NCI-H146 (cell line): ENCODE measurements around the gene GARIN1A.
A peak's percentile ranks its signal among the peaks of the same experiment; 100 is the strongest.
"Not testable (repeated sequence)": the region's sequence is repeated elsewhere in the genome, so short reads cannot be mapped to it uniquely, and the experiment has no call there.

ENCODE experiments used
- DNase-seq: peaks from one replicate; lab custom pipeline; 2025; lab: John Stamatoyannopoulos, UW

The GARIN1A gene

DNA sequence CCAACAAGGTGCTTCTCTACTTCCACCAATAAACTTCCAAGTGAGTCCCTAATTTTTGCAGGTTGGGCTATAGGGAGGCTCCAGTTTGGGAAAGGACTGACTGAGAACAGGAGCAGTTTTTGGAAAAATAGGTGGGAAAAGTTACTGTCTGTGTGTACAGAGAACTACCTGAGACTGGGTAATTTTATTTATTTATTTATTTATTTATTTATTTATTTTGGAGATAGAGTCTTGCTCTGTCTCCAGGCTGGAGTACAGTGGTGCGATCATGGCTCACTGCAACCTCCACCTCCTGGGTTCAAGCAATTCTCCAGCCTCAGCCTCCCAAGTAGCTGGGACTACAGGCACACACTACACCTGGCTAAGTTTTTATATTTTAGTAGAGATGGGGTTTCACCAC, 11.2 kb downstream of the GARIN1A start:
- DNase-seq, result not testable (repeated sequence)

DNA sequence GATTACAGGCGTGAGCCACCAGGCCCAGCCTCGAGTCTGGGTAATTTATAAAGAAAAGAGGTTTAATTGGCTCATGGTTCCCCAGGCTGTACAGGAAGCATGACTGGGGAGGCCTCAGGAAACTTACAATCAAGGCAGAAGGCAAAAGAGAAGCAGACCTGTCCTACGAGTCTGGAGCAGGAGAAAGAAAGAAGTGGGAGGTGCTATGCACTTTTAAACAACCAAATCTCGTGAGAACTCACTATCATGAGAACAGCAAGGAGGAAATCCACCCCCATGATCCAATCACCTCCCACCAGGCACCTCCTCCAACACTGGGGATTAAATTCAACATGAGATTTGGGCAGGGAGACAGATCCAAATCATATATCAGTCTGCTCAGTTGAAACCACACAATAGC, 11.6 kb downstream of the GARIN1A start:
- not testable (repeated sequence) for DNase-seq

DNA sequence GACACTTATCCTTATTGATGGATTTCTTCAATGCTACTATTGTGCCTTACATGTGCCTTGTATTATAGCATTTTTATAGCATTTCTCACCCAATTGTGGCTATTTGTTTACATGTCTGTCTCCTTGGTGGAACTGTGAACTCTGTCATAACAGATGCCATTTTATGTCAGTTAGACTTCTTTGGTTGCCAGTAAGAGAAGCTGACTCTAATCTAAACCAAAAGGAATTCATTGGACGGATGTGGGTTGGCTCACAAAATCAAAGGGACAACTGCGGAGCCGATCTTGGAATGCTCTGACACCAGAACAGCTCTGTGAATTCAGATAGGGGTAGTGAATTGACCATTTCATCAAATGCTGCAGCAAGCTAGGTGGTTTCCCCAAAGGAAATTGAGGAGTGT, 15.0 kb downstream of the GARIN1A start:
- DNase-seq, result no peak

DNA sequence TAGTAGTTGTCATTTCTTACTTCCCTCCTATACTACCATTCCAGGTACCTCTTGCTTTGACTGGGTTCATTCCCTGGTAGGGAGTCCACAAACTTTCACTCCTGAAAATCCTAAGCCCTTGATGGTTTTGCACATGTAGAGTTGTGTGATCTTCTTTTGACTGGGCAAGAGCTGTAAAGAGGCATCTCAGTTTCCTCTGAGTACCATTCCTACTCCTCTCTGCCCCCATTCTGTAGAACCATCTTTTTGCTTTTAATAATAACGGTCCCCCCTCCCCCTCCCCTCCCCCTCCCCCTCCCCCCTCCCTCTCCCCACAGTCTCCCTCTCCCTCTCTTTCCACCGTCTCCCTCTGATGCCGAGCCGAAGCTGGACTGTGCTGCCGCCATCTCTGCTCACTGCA, 16.4 kb downstream of the GARIN1A start:
- no peak for DNase-seq

DNA sequence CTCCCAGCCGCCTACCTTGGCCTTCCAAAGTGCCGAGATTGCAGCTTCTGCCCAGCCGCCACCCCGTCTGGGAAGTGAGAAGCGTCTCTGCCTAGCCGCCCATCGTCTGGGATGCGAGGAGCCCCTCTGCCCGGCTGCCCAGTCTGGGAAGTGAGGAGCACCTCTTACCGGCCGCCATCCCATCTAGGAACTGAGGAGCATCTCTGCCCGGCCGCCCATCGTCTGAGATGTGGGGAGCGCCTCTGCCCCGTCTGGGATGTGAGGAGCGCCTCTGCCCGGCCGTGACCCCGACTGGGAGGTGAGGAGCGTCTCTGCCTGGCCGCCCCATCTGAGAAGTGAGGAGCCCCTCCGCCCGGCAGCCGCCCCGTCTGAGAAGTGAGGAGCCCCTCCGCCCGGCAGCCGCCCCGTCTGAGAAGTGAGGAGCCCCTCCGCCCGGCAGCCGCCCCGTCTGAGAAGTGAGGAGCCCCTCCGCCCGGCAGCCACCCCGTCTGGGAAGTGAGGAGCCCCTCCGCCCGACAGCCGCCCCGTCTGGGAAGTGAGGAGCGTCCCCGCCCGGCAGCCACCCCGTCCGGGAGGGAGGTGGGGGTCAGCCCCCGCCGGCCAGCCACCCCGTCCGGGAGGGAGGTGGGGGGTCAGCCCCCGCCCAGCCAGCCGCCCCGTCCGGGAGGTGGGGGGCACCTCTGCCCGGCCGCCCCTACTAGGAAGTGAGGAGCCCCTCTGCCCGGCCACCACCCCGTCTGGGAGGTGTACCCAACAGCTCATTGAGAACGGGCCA, 17.3 kb downstream of the GARIN1A start:
- not testable (repeated sequence) for DNase-seq

DNA sequence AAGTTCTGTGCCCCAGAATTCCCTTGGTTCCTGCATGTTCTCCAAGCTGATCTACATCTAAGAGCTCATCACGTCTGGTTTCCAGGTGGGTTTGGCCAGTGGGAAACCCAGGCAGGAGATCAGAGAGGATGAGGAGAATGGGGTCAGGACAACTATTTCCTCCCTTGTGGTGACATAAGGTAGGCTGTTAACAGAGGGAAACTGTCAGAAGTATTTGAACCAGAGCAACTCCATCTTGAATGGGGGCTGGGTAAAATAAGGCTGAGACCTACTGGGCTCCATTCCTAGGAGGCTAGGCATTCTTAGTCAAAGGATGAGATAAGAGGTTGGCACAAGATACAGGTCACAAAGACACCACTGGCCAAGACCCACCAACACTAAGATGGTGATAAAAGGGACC, 19.1 kb downstream of the GARIN1A start:
- no peak for DNase-seq

DNA sequence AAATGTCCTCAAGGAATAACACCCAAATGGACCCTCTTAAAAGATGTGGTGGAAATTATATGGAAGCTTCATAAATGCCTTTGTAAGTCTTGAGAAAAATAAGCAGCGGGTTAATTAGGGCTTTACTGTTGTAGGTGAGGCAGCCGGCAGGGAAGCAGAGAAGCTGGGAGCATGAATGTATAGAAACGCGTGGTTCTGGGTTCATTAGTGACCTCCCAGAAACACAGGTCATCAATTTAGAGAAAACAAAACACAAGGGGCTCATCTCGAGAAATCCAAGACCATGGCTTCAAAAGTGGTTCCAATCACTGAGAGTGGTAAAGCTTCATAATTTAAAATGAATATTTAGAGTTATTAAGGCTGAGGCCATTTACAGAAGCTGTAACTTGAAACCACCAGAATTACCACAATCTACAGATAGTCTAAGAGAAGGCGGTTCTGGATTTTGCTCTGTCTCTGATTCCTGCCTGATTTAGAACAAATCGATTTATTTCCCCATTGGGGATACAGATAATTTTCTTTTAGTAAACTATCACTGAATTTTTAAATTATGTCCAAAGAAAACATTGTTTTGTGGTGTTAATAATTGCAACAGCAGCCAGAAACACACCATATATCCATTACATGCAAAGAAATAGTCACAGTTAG, 20.7 kb downstream of the GARIN1A start:
- no peak for DNase-seq

DNA sequence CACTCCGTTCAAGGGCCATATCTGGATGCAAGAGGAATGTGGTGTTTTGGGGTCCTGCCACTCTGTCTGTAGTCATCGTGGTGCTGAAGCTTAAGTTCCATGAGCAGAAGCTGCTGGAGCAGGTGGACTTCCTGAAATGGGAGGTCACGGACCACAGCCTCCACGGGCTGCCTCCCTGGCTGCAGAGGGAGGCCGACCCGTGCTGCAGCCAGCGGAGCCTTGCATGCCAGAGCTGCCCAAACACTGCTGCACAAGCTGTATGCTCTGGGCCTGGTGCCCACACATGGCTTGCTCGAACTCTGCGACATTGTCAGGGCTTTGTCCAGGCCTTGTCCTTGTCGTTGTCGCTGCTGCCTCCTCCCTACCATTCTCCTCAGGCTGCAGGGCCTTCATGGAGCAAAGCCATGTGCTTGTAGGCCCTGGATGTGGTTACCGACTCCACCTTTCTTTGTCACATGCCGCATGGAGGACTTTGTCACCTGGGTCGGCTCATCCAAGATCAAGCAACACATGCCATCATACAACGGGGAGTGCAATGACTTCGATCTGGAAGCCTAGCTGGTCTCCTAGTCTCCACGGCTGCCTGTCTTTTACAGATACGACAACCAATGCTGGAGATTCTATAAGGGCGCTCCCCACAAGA, 21.4 kb downstream of the GARIN1A start:
- DNase-seq, result no peak

DNA sequence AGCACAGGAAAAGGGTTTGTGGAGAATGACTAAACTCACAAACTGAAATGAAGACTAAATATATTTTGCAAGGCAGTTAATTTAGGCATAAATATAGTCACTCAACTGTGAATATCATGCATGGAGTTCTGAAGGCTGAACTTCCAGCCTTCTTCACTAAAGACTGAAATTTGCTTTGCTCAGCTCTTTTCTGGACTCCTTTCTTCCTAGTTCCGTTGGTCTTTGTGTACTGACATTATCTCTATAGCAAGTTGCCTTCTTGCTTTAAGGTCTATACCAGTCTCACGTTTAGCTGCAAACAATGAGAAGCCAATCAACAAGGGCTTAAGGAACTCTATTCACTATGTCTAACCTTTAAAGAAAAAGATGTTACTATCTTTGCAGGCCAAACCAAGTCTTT, 22.6 kb downstream of the GARIN1A start:
- DNase-seq, result no peak

DNA sequence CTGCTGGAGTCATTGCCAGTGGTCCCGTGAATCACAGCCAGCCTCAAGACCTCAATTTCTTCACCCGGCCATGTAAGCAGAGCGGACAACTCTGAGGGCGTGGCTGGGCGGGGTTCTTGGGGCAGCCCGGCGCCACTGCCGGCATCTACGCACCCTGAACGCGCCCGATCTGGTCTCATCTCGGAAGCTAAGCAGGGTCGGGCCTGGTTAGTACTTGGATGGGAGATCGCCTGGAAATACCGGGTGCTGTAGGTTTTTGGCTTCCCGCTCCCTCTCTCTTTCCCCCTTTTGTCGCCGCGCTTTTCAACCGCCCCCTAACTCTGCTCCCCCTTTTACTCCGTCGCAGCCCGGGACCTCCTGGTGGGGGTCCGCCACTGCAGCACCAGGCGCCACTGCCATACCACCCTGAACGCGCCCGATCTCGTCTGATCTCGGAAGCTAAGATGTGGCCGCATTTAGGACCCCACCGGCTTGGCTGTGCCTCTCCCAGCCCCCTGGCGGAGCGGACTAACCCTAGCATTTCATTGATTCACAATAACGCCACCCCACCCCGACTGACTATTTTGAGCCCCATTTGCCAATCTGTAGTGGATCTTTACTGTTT, 25.3 kb downstream of the GARIN1A start:
- no peak for DNase-seq

DNA sequence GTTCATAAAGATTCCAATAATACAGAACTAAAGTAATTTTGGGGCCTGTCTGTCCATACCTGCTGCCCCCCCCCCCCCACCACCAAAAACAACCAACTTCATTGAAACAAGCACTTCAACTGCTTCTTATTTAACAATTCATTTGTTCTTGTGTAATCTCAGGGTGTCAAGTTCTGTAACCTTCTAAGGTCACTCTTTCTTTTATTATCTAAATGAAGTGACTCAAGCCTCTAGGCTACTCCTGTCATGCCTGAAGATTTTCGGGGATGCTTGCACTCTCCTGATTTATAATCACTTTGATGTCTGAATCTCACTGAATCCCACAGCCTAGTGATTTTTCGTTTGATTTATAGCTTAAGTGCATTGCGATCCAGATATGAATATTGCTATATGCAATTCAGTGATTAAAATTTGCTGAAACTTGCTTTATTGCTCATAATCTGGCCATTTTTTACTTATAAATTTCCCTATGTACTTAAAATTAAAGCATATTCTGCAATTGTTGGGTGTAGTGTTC, 27.2 kb downstream of the GARIN1A start:
- DNase-seq, result no peak

DNA sequence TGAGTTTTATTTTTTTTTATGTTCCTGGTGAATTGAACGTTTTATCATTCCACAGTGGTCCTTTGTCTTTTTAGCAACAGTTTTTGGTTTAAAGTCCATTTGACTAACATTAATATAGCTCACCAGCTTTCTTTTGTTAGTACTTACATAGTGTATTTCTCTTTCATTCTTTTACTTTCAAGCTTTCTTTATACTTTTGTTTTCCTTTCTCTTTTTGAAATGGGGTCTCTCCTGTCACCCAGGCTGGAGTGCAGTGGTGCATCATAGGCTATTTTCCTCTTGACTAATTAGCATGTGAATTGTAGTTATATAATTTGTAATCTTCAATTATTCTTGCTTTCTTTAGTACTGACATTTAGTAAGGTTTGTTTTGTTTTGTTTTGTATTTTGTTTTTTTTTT, 27.8 kb downstream of the GARIN1A start:
- no peak for DNase-seq

DNA sequence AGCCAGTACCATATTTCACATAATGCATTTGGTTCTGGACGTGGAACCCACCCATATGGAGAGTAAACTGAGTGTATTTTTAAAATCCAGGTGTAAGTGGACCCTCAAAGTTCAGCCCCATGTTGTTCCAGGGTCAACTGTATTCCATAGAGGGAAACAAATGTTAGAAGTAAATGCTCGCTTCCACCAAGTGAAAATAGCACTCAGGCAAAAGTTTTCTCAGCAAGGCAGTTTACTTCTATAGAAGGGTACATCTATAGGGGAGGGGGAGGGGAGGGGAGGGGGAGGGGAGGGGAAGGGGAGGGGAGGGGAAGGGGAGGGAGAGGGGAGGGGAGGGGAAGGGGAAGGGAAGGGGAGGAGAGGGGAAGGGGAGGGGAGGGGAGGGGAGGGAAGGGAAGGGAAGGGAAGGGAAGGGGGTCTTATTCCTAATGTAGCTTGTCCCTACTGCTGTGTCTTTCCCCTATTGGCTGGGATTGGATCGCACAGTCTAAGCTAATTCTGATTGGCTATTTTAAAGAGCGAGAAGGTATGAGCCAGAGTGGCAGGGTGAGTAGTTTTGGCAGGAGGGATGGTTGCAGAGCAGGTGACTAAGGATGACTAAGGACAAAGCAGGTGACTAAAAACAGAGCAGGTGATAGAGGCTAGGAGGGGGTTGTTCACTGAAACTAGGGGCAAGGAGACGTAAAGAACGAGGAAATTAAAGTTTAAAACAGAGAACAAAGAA, 29.1 kb downstream of the GARIN1A start:
- no peak for DNase-seq

DNA sequence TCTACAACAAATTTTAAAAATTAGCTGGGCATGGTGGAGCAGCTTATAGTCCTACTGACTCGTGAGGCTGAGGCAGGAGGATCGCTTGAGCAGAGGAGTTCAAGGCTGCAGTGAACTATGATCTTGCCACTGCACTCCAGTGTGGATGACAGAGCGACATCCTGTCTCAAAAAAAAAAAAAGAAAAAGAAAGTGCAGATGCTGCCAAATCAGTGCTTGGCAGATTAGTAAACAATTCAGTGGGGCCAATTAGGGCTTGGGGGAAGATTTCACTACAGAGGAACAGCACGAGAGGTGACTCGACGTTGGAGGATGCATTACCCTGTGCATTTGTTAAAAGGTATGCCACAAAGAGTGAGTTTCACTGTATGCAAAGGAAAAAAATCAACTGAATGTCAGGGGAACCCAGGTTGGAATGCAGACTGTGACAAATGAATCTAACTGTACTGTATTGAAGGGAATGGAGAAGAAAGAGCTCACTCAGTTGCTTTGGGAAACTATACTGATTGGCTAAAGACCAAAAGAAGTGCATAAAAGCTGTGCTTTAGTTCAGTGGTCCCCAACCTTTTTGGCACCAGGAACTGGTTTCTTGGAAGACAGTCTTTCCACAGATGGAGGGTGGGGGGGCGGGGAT, 31.6 kb downstream of the GARIN1A start:
- DNase-seq, result peak; percentile 3

DNA sequence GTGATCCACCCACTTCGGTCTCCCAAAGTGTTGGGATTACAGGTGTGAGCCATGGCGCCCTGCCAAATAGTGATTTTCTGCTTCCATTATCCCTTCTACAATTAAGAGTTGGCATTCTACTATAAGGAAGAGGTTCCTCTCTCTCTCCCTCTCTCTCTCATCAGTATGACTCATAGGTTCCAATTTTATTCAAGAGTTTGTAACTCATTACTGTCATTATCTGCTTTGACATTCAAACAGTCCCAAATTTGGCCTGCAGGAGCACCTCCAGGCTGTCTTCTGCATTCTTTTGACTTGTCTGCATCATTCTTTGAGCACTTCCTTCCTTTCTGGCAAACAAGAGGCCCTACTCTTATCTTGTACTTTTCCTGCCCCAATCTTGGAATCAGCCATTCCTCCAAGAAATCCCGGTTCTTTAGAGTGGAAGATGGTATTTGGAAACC, 33.8 kb downstream of the GARIN1A start:
- DNase-seq, result peak; percentile 65

DNA sequence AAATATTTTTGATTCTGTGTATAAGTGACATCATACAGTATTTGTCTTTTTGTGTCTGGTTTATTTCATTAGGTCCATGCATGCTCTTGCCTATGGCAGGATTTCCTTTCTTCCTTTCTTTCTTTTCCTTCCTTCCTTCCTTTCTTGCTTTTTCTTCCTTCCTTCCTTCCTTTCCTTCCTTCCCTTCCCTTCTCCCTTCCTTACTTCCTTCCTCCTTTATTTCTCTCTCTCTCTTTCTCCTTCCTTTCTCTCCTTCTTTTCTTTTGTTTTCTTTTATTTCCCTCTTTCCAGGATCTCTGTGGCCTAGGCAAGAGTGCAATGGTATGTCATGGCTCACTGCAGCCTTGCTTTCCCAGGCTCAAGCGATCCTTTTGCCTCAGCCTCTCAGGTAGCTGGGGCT, 35.7 kb downstream of the GARIN1A start:
- no peak for DNase-seq

DNA sequence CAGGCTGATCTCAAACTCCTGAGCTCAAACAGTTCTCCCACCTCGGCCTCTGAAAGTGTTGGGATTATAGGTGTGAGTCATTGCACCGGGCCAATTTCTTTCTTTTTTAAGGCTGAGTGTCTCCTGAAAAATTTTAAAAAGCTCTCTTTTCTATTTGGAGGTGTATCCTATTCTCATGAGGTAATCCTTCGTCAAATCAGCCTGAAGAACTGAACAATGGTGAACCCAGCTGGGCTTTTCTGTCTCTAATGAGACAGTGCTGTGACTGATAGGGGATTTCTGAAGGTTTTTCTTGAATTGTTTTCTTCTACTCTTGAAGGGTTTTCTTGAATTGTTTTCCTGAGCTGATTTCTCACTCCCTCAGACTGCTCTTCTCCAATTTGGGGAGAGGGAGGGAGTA, 36.1 kb downstream of the GARIN1A start:
- no peak for DNase-seq

DNA sequence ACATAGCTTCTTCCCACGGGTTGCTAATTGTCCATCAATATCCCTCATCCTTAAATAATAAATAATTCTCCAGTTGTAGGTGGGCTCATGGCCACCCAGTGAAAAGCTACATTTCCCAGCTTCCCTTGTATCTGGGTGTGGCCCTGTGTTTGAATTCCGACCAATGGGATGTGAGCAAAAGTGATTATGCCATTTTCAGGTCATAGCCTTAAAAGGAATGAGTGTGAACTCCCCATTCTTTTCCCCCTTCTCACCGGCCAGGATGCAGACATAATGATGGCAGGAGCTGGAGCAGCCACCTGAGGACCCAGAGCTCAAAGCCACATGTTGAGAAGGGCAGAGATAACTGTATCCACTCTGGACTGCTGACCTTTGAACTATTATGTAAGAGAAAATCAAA, 36.7 kb downstream of the GARIN1A start:
- no peak for DNase-seq

DNA sequence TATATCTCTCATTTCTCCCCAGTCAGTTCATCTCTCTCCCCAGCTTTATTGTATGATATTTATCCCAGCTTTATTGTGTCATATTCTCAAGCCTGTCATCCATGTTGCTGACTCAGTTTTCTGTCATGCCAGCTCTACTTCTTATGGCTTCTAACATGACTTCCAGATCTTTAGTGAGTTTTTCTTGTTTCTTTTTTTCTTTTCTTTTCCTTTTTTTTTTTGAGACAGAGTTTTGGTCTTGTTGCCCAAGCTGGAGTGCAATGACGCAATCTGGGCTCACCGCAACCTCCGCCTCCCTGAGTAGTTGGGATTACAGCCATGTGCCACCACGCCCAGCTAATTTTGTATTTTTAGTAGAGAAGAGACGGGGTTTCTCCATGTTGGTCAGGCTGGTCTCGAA, 38.4 kb downstream of the GARIN1A start:
- no peak for DNase-seq

DNA sequence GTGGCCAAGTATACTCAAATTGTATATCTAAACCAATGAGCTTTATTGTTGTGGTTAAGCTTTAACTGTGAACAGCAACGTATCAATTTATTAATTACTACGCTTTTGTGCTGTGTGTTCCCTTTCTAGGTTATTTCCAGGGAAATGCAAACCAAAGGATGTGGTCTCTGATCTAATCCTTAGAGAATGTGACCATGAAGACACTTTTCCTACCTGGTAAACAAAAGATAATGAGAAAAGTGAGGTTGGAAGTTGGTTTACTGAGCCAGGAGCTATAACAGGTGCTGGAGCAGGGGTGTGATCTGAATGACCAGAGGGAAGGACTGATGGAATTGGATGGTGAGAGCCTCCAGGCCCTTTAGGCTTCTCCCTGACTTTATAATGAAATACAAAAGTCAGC, 41.7 kb downstream of the GARIN1A start:
- DNase-seq, result no peak

DNA sequence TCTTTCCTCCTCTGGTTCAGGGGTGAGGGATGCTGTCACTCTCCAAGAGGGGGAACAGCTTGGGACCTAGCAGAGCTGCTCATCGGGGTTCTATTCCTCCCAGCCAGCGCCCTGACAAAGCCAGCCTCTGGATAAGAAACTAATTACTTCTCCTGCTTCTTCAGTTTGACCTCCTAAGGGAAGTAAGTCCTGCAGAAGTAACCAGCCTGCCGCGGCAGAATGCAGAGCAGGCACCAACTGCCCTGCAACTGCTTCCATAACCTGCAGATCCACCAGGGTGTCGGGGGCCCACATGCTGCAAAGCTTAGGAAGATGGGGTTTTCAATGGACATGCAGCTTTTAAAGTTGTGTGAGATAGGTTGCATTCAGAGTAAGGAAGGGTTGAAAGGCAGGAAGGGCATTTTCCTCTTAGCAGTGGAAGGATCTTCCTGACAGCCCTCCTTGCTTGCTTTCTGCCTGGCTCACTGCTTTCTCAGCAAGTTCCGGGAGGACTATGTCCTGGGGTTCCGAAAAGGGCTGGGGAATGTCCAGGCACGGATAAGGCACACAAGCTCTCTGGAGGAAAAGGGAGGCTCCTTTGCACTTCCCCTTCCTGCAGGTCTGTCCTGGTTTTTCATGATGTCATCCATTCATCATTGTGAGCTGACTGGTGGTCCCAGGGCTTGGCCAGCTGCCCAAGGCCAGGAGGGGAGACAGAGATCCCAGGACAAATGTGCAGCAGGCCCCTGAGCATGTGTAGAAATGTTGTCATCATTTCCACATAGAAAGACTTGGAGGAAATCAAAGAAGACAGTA, 42.8 kb downstream of the GARIN1A start:
- DNase-seq, result no peak
